ENCODE results near the gene BIRC3. TPM values are rescaled to one million over a fixed set of nuclear protein-coding genes. Genes with fewer than 3 reads are reported as not detected.

Gene BIRC3
- total and polyA plus RNA-seq, 2 experiments from 2014 or later = 0.79 to 0.97 TPM

DNA sequence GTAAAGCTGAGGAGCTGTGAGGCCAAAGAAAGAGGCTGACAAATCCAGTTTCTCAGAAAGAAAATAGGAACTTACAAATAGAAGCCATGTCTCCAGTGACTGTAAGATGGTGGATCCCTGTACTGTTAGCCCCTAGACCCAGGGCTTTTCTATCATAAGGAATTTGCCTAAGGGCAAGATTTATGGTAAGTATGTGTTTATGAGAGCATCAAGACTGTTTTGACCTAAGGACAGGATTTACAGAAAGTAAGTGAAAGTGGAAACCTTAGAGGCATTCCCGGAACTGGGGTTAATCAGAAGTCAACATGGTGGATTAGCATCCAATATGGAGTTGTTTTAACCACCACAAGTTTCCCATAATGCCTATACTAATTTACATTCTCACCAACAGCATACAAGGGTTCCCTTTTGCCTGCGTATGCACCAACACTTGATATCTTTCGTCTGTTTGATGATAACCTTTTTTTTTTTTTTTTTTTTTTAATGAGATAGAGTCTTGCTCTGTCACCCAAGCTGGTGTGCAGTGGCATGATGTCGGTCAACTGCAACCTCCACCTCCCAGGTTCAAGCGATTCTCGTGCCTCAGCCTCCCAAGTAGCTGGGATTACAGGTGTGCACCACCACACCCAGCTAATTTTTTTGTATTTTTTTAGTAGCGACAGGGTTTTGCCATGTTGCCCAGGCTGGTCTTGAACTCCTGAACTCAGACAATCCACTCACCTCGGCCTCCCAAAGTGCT, 69.9 kb downstream of the BIRC3 start:
- Histone ChIP-seq H3K9me2 (ENCODE audit: insufficient read depth) (no peaks in the 10 kb centered on the region), H3K27me3 (replicated peaks; ENCODE audit: insufficient read depth) (no peaks in the 10 kb centered on the region), H3K27ac (no peak overlapping the region), H3K79me2 (ENCODE audit: insufficient read depth) (peaks cover 44% of the 10 kb centered on the region), H3K9ac (no peak overlapping the region), H3F3A (ENCODE audit: insufficient read depth) (peaks cover 52% of the 10 kb centered on the region; the same call in 1 of the 2 replicates), H4K20me1 (ENCODE audit: insufficient read depth) (no peaks in the 10 kb centered on the region), H3K4me2 (ENCODE audit: unreplicated experiment) (no peak overlapping the region), H3K4me3 (no peak overlapping the region), H3K4me1 (ENCODE audit: insufficient read depth) (no peaks in the 10 kb centered on the region), H3K36me3 (ENCODE audit: low read depth) (peaks cover 38% of the 10 kb centered on the region), H2AFZ (no peak overlapping the region), H3K9me3 (ENCODE audit: low read depth) (no peaks in the 10 kb centered on the region)
- TF ChIP-seq EZH2 (IDR thresholded peaks at IDR 0.05; ENCODE audit: insufficient read depth, poor library complexity, severe bottlenecking) (no peak), EZH2phosphoT487 (IDR thresholded peaks at IDR 0.05; ENCODE audit: insufficient read depth, low read depth) (no peak)
- DNase-seq = no peak
- in situ Hi-C loops (cut with MboI) = loop anchor here (5.0 kb wide), 1 partner anchor 110 kb away; no protein-coding TSS in a partner anchor
- 88 to 92% methylated on average over 8 of the region's 8 CpGs for WGBS, 2 experiments (ENCODE audit: low coverage in 1 of 2, low lambda C conversion rate in 2 of 2, missing lambda C conversion rate in 2 of 2)

Small RNA genes lying within 50 kb of the gene (small RNA-seq; reads per million reads assigned to genes)
- gene AP000942.3 (ENCODE audit: low read depth, low replicate concordance) (not detected), gene AP000942.4 (ENCODE audit: low read depth, low replicate concordance) (not detected), gene RNU6-952P (ENCODE audit: low read depth, low replicate concordance) (not detected)

Other genes starting within 250 kb of the BIRC3 start
- 118 and 136 TPM in 2 replicates for gene YAP1, start 207.0 kb upstream of the BIRC3 start, total RNA-seq (2014; rRNA removed; shearing (Covaris generic))
- gene YAP1, start 207.0 kb upstream of the BIRC3 start, polyA plus RNA-seq (2016; fragmentation: Nextera tagmentation; extraction: Ambion mirVana) = 11.0 and 11.9 TPM in 2 replicates
- 73.7 and 104 TPM in 2 replicates for gene BIRC2, start 29.7 kb downstream of the BIRC3 start, total RNA-seq (2014; rRNA removed; shearing (Covaris generic))
- 60.7 and 63.2 TPM in 2 replicates for gene BIRC2, start 29.7 kb downstream of the BIRC3 start, polyA plus RNA-seq (2016; fragmentation: Nextera tagmentation; extraction: Ambion mirVana)
- 93.1 and 106 TPM in 2 replicates for gene TMEM123, start 135.3 kb downstream of the BIRC3 start, total RNA-seq (2014; rRNA removed; shearing (Covaris generic))
- 113 and 122 TPM in 2 replicates for gene TMEM123, start 135.3 kb downstream of the BIRC3 start, polyA plus RNA-seq (2016; fragmentation: Nextera tagmentation; extraction: Ambion mirVana)
- not detected in 2 replicates for gene MMP7, start 213.3 kb downstream of the BIRC3 start, total RNA-seq (2014; rRNA removed; shearing (Covaris generic))
- gene MMP7, start 213.3 kb downstream of the BIRC3 start, polyA plus RNA-seq (2016; fragmentation: Nextera tagmentation; extraction: Ambion mirVana) = not detected in 2 replicates